DND-41 (cell line): Measurements from ENCODE around the gene LXN.

Source experiments
- CTCF ChIP-seq: IDR thresholded peaks from 2 replicates; pipeline ENCODE4 v1.5.1; 2012; ENCODE audit warnings: borderline replicate concordance, low read length, moderate library complexity, mild to moderate bottlenecking; ENCODE audit not compliant: poor library complexity, severe bottlenecking; ENCODE audit errors: extremely low read depth
- EZH2 ChIP-seq: IDR thresholded peaks from 3 replicates; pipeline ENCODE4 v1.6.1; 2012; ENCODE audit warnings: borderline replicate concordance, low read depth, mild to moderate bottlenecking, moderate library complexity, low read length, inconsistent platforms; ENCODE audit not compliant: severe bottlenecking

GRCh38 chr3:158671821-158672214, 630 bp downstream of the LXN start:
- TF ChIP-seq CTCF: no peak
- no peak for TF ChIP-seq EZH2
